Heart left ventricle (tissue), 13 donors: ENCODE results near the gene TRIP6.

Experiments
- CTCF ChIP-seq, 12 donors: fragments of 200-600 bp; sonication (generic) in 4 of 12; IDR thresholded peaks; one replicate each; pipeline versions ENCODE4 v1.5.0 to v1.8.0; 2018 to 2022; ENCODE audit warnings: antibody characterized with exemption in 12 of 12, mild to moderate bottlenecking in 5 of 12
- POLR2A ChIP-seq, 2 donors: fragments of 450-650 bp; IDR thresholded peaks; one replicate each; pipeline ENCODE4 v1.6.1; 2017; ENCODE audit warnings: antibody characterized with exemption in 2 of 2, mild to moderate bottlenecking in 2 of 2, moderate library complexity in 2 of 2
- donor health status: ischemic (EF 13 %, LVEDD 7.1; RV severe dilation, severe dysfunction).
- donor health status: DM: no; HTN: yes; CAD: no.
- donor health status: DM: no; HTN: no; CAD: no.
- donor health status: ischemic (EF 25% LVEDD 6.9; RV normal size, moderate dysfunction).
- donor health status: ischemic (EF 25% LVEDD 5.7; RV mildly dilated, moderate dysfunction).
- donor health status: ischemic (EF 35%, LVEDD 5.7; RV mildly dilated, moderate dysfunction).
- donor health status: nonischemic (EF 11% LVEDD 7.7; RV severe dilation, severe dysfunction).
- donor health status: DM: yes; HTN: yes; CAD: no.
- donor health status: PGD.
- donor health status: ischemic (EF 29% LVEDD 5.4; RV normal size, mild dysfunction).
- donor health status: nonischemic (EF 23%, LVEDD 6.1; RV moderate dilation, normal function).

- TF ChIP-seq CTCF (IDR thresholded peaks at IDR 0.05) = no peak
- TF ChIP-seq POLR2A (IDR thresholded peaks at IDR 0.05) = no peak
Measured at GRCh38 chr7:100864263-100864845, 2.8 kb upstream of the TRIP6 start.
